Psoas muscle (tissue), 8 donors: ENCODE data around the gene WWC1. TPM values are rescaled to one million over a fixed set of nuclear protein-coding genes. Genes with fewer than 3 reads are reported as not detected.
A peak's percentile ranks its signal among the peaks of the same experiment; 100 is the strongest.

Experiments
- ATAC-seq, 4 donors: fragments of 200-7000 bp; cut with Tn5 transposase; one replicate each; pipeline ENCODE4 v1.9.1; 2020; ENCODE audit warnings: moderate library complexity in 3 of 4, mild to moderate bottlenecking in 2 of 4
- DNase-seq, 2 donors: peaks; one replicate each; pipeline ENCODE4 v3.0.0-alpha.2; 2020
- H3K27ac ChIP-seq: fragments of 200-600 bp; one replicate; pipeline ENCODE4 v1.8.0; 2022
- H3K27me3 ChIP-seq, 3 donors: fragments of 200-600 bp in 1 of 3; one replicate each; pipeline versions ENCODE4 v1.6.1 to v1.8.0; 2013 to 2022; ENCODE audit warnings: low read length in 2 of 3, mild to moderate bottlenecking in 2 of 3, moderate library complexity in 1 of 3; ENCODE audit not compliant: insufficient read depth in 3 of 3
- H3K36me3 ChIP-seq, 2 donors: fragments of 200-600 bp in 1 of 2; one replicate each; pipeline versions ENCODE4 v1.6.1 to v1.8.0; 2013 to 2022; ENCODE audit warnings: low read depth in 1 of 2, mild to moderate bottlenecking in 1 of 2, moderate library complexity in 1 of 2; ENCODE audit not compliant: insufficient read depth in 1 of 2
- H3K4me1 ChIP-seq: fragments of 200-600 bp; one replicate; pipeline ENCODE4 v1.8.0; 2022
- H3K4me3 ChIP-seq: fragments of 200-600 bp; one replicate; pipeline ENCODE4 v1.8.0; 2022; ENCODE audit warnings: mild to moderate bottlenecking
- H3K9me3 ChIP-seq: fragments of 200-600 bp; one replicate; pipeline ENCODE4 v1.8.0; 2022
- CTCF ChIP-seq: fragments of 200-600 bp; IDR thresholded peaks from one replicate; pipeline ENCODE4 v1.8.0; 2022; ENCODE audit warnings: antibody characterized with exemption
- WGBS, 3 donors: extraction: QIAGEN DNeasy Blood & Tissue Kit; methylation state at CpG; one replicate each; pipeline versions ENCODE4 v1.1.6 to v1.1.7; 2013; 5-methylcytosine and 5-hydroxymethylcytosine counted together
- intact Hi-C, 2 donors: fragments of 100-400 bp; cut with DNase I; formaldehyde crosslinking; loops; one replicate each; pipeline versions ENCODE4 v1.11.0 to v1.14.2; 2022
- polyA plus RNA-seq, 3 donors: library from polyadenylated mRNA; stranded (reverse); fragments of 200-250 nt; gene quantifications; one replicate each; pipeline ENCODE4 v1.2.3, GENCODE V29; 2013
- total RNA-seq, 4 donors: library from RNA; stranded (reverse); fragmentation: NEBNext Ultra II Directional in 2 of 4; extraction: Animal tissue kit (Norgen Biotek cat#: 25700) in 2 of 4; gene quantifications; one replicate each; pipeline versions ENCODE4 v1.2.1 to v1.2.4, GENCODE V29; 2021 to 2023
- donor health status: healthy with polysubstance abuse.
- donor health status: DM: no; HTN: no; CAD: no; lungs with moderate emphysema.
- donor health status: Bipolar disorder and iron deficiency.
- donor health status: healthy.
- donor health status: DM: yes; HTN: yes; CAD: no.
- donor health status: DM: no; HTN: no; CAD: no.
- donor health status: DM: no; HTN: no; CAD: no.
- donor health status: DM: yes; HTN: yes; CAD: no.

WWC1 gene
- total and polyA plus RNA-seq, 7 donors = 0.03 to 0.25 (median 0.08) TPM; not detected in 3

GRCh38 chr5:168486136-168486879, 194.9 kb downstream of the WWC1 start, which contains the start of gene RARS1:
Gene RARS1 (plus strand): TSS chr5:168486471. CDS start chr5:168486499, 28 bp downstream.
- TF ChIP-seq CTCF = peak; percentile 95
- intact Hi-C loops = loop anchor here (2.0 to 10.0 kb wide), 3 partner anchors 91 to 1098 kb away; partner anchors contain the start of genes PANK3 (in 2 of the 2) and SPDL1 (in 1 of the 2)
- H3K4me1 ChIP-seq = peaks cover 5% of the 10 kb centered on the region
- 0 to 1% (median 0%) methylated on average over 38 to 40 of the region's 40 CpGs for WGBS, 3 donors
- ATAC-seq (peak; percentile 97 to 100 (median 100)), DNase-seq (peak; percentile 94 to 97)
- peak within 1 kb of the TSS; percentile 92 for H3K4me3 ChIP-seq
- no peaks in the 10 kb centered on the region for H3K9me3 ChIP-seq
- peak within 1 kb of the TSS; percentile 32 for H3K27ac ChIP-seq
- peaks cover 0 to 39% of the 10 kb centered on the region in 2 donors for H3K36me3 ChIP-seq
- no peaks in the 10 kb centered on the region for H3K27me3 ChIP-seq

- Histone ChIP-seq H3K4me1 (peaks cover 5% of the 10 kb centered on the region), H3K36me3 (peaks cover 5 to 66% of the 10 kb centered on the region in 2 donors), H3K27ac (no peak overlapping the region), H3K27me3 (no peaks in the 10 kb centered on the region), H3K9me3 (no peaks in the 10 kb centered on the region), H3K4me3 (no peak overlapping the region)
- WGBS, 3 donors = 94 to 98% (median 97%) methylated on average over 3 of the region's 3 CpGs
- no peak for DNase-seq
- no peak for TF ChIP-seq CTCF
- ATAC-seq = no peak
- intact Hi-C loops = loop anchor here (5.0 to 10.0 kb wide), 2 partner anchors 88 to 1096 kb away; partner anchors contain the start of genes PANK3 (in 1 of the 2) and SPDL1 (in 1 of the 2)
These were observed 197.6 kb downstream of the WWC1 start for GRCh38 chr5:168489059-168489458.

- TF ChIP-seq CTCF = no peak
- ATAC-seq (no peak), DNase-seq (no peak)
- WGBS, 3 donors = 94 to 96% (median 95%) methylated on average over 5 of the region's 5 CpGs
- intact Hi-C loops = loop anchor here (2.0 to 5.0 kb wide), 2 partner anchors 17 to 63 kb away; no protein-coding TSS in a partner anchor
- H3K27ac ChIP-seq = no peak overlapping the region
- H3K36me3 ChIP-seq = peaks cover 16 to 100% of the 10 kb centered on the region in 2 donors
- H3K27me3 ChIP-seq = no peaks in the 10 kb centered on the region
- no peaks in the 10 kb centered on the region for H3K4me1 ChIP-seq
- no peak overlapping the region for H3K4me3 ChIP-seq
- no peaks in the 10 kb centered on the region for H3K9me3 ChIP-seq
These were observed 202.7 kb downstream of the WWC1 start for GRCh38 chr5:168494057-168494555.

- TF ChIP-seq CTCF = no peak
- H3K27ac ChIP-seq = no peak overlapping the region
- no peaks in the 10 kb centered on the region for H3K4me1 ChIP-seq
- no peak for ATAC-seq
- H3K27me3 ChIP-seq = no peaks in the 10 kb centered on the region
- WGBS, 3 donors = 87 to 92% (median 91%) methylated on average over 7 of the region's 7 CpGs
- intact Hi-C loops = no loop called here
- H3K4me3 ChIP-seq = no peak overlapping the region
- no peak for DNase-seq
- no peaks in the 10 kb centered on the region for H3K9me3 ChIP-seq
- H3K36me3 ChIP-seq = peaks cover 14 to 100% of the 10 kb centered on the region in 2 donors
These were observed 211.3 kb downstream of the WWC1 start for GRCh38 chr5:168502563-168503237.
